SK-N-SH (cell line): Measurements from ENCODE around the gene NEUROG3. TPM values are rescaled to one million over a fixed set of nuclear protein-coding genes. Genes with fewer than 3 reads are reported as not detected.

Source experiments
- CTCF ChIA-PET: fragments of 300-600, 350-600 bp; formaldehyde crosslinking; extraction: SDS; loops from one replicate; lab custom pipeline; 2021; lab: Yijun Ruan, JAX
- POLR2A ChIA-PET: fragments of 350-600 bp; sonication (Branson Sonifier 250); formaldehyde crosslinking; extraction: SDS; loops from one replicate; lab custom pipeline; 2020; ENCODE audit warnings: antibody characterized with exemption, inconsistent platforms; lab: Yijun Ruan, JAX
- DNase-seq: peaks from one replicate; pipeline ENCODE4 v3.0.0; 2012
- H2AFZ ChIP-seq: fragments of 200-600 bp; sonication (generic); 2 replicates; pipeline ENCODE4 v1.8.1; 2016; ENCODE audit warnings: antibody characterized with exemption, mild to moderate bottlenecking, low read depth
- H3F3A ChIP-seq: fragments of 200-600 bp; sonication (generic); replicated peaks from 2 replicates; pipeline ENCODE3; 2016; ENCODE audit warnings: antibody characterized with exemption, mild to moderate bottlenecking; ENCODE audit not compliant: insufficient read depth
- H3K27ac ChIP-seq, 2 experiments: fragments of 200-500 bp in 1 of 2; fragments of 200-600 bp in 1 of 2; sonication (Bioruptor generic) in 1 of 2; sonication (generic), shearing (Covaris generic) in 1 of 2; 2 replicates each; pipeline versions ENCODE4 v1.5.1 to v1.6.1; 2014 to 2016; ENCODE audit warnings: low read depth in 2 of 2, inconsistent platforms in 1 of 2, low read length in 1 of 2, mild to moderate bottlenecking in 1 of 2, mixed read lengths in 1 of 2
- H3K27me3 ChIP-seq: fragments of 200-600 bp; sonication (generic), shearing (Covaris generic); 2 replicates; pipeline ENCODE4 v1.6.1; 2016; ENCODE audit warnings: mixed run types; ENCODE audit not compliant: insufficient read depth
- H3K36me3 ChIP-seq, 2 experiments: fragments of 200-500 bp in 1 of 2; fragments of 200-600 bp in 1 of 2; sonication (Bioruptor generic) in 1 of 2; sonication (generic) in 1 of 2; replicated peaks in 1 of 2; 2 replicates each; pipeline versions ENCODE3 to v1.5.1; 2014 to 2016; ENCODE audit warnings: low read length in 1 of 2, mild to moderate bottlenecking in 1 of 2; ENCODE audit not compliant: insufficient read depth in 2 of 2, control insufficient read depth in 1 of 2
- H3K4me1 ChIP-seq, 2 experiments: fragments of 200-500 bp in 1 of 2; fragments of 200-600 bp in 1 of 2; sonication (Bioruptor generic) in 1 of 2; sonication (generic), shearing (Covaris generic) in 1 of 2; 2 replicates each; pipeline versions ENCODE4 v1.5.1 to v1.6.1; 2014 to 2016; ENCODE audit warnings: low read depth in 1 of 2, low read length in 1 of 2, mixed run types in 1 of 2; ENCODE audit not compliant: insufficient read depth in 2 of 2, control insufficient read depth in 1 of 2
- H3K4me2 ChIP-seq: fragments of 200-600 bp; sonication (generic), shearing (Covaris generic); 2 replicates; pipeline ENCODE4 v1.6.1; 2017; ENCODE audit warnings: mixed run types
- H3K4me3 ChIP-seq, 2 experiments: fragments of 200-500 bp in 1 of 2; fragments of 200-600 bp in 1 of 2; sonication (Bioruptor generic) in 1 of 2; sonication (generic), shearing (Covaris generic) in 1 of 2; 2 replicates each; pipeline versions ENCODE4 v1.5.1 to v1.8.1; 2014 to 2016; ENCODE audit warnings: low read depth in 2 of 2, inconsistent platforms in 1 of 2, low read length in 1 of 2, mild to moderate bottlenecking in 1 of 2, mixed read lengths in 1 of 2, moderate library complexity in 1 of 2
- H3K79me2 ChIP-seq: fragments of 200-600 bp; sonication (generic); 2 replicates; pipeline ENCODE4 v1.8.1; 2017; ENCODE audit warnings: mild to moderate bottlenecking; ENCODE audit not compliant: insufficient read depth
- H3K9ac ChIP-seq: fragments of 200-600 bp; sonication (generic); 2 replicates; pipeline ENCODE4 v1.6.1; 2017; ENCODE audit warnings: mixed run types
- H3K9me2 ChIP-seq: fragments of 200-600 bp; sonication (generic); 2 replicates; pipeline ENCODE4 v1.6.1; 2017; ENCODE audit warnings: mixed run types
- H3K9me3 ChIP-seq: fragments of 200-600 bp; sonication (generic); 2 replicates; pipeline ENCODE4 v1.6.1; 2017; ENCODE audit warnings: mixed run types, mild to moderate bottlenecking, moderate library complexity
- H4K20me1 ChIP-seq: fragments of 200-600 bp; sonication (generic); 2 replicates; pipeline ENCODE4 v1.6.1; 2017; ENCODE audit warnings: mild to moderate bottlenecking, mixed run types; ENCODE audit not compliant: insufficient read depth
- EP300 ChIP-seq, 2 experiments: IDR thresholded peaks; 2 replicates each; pipeline versions ENCODE4 v1.4.0 to v1.6.1; 2012; ENCODE audit warnings: borderline replicate concordance in 1 of 2, low read depth in 1 of 2, low read length in 1 of 2
- EZH2phosphoT487 ChIP-seq: fragments of 200-600 bp; sonication (generic); IDR thresholded peaks from 2 replicates; pipeline ENCODE4 v1.6.1; 2017; ENCODE audit warnings: low read depth, mixed run types, mild to moderate bottlenecking, antibody characterized with exemption, moderate library complexity, borderline replicate concordance
- FOSL2 ChIP-seq: IDR thresholded peaks from 2 replicates; pipeline ENCODE4 v1.4.0; 2012; ENCODE audit warnings: low read depth, mild to moderate bottlenecking, moderate library complexity, borderline replicate concordance
- MEF2A ChIP-seq: IDR thresholded peaks from 2 replicates; pipeline ENCODE4 v1.4.0; 2012; ENCODE audit warnings: low read depth, borderline replicate concordance
- MXI1 ChIP-seq: IDR thresholded peaks from 2 replicates; pipeline ENCODE4 v1.6.1; 2012; ENCODE audit warnings: mild to moderate bottlenecking, low read depth, low read length, improper control_type of control experiment
- NRF1 ChIP-seq: IDR thresholded peaks from 2 replicates; pipeline ENCODE4 v1.6.1; 2012; ENCODE audit warnings: low read depth, mild to moderate bottlenecking, low read length
- POLR2AphosphoS5 ChIP-seq: IDR thresholded peaks from 2 replicates; pipeline ENCODE4 v1.6.1; 2012; ENCODE audit warnings: low read depth, low read length
- RAD21 ChIP-seq: IDR thresholded peaks from 2 replicates; pipeline ENCODE4 v1.6.1; 2012; ENCODE audit warnings: mild to moderate bottlenecking, low read length
- RCOR1 ChIP-seq: fragments of 150-350 bp; IDR thresholded peaks from 2 replicates; pipeline ENCODE4 v1.6.1; 2017; ENCODE audit warnings: antibody characterized with exemption, low read length
- RFX5 ChIP-seq: IDR thresholded peaks from 2 replicates; pipeline ENCODE4 v1.6.1; 2012; ENCODE audit warnings: mild to moderate bottlenecking, improper control_type of control experiment, low read length
- SIN3A ChIP-seq: IDR thresholded peaks from 2 replicates; pipeline ENCODE4 v1.6.1; 2012; ENCODE audit warnings: low read depth, mild to moderate bottlenecking, low read length, moderate library complexity, borderline replicate concordance
- SMC3 ChIP-seq: IDR thresholded peaks from 2 replicates; pipeline ENCODE4 v1.6.1; 2012; ENCODE audit warnings: low read depth, low read length, improper control_type of control experiment
- TCF12 ChIP-seq: IDR thresholded peaks from 2 replicates; pipeline ENCODE4 v1.4.0; 2012
- WGBS: methylation state at CpG from one replicate; pipeline ENCODE4 v1.1.6; 2017; ENCODE audit warnings: low lambda C conversion rate; 5-methylcytosine and 5-hydroxymethylcytosine counted together
- polyA plus RNA-seq, 3 experiments: library from polyadenylated mRNA; depleted of rRNA; stranded (reverse); fragments of >200 nt; gene quantifications; 2 replicates each; pipeline ENCODE4 v1.2.3, GENCODE V29; 2012
- TF ChIP-seq, protein P1 (sequence below): IDR thresholded peaks from 2 replicates; pipeline ENCODE4; 2012
- TF ChIP-seq, protein P2 (sequence below): fragments of 150-350 bp; IDR thresholded peaks from 2 replicates; pipeline ENCODE4 v1.6.1; 2016; ENCODE audit warnings: mild to moderate bottlenecking, low read depth, low read length
- TF ChIP-seq, protein P3 (sequence below): IDR thresholded peaks from 2 replicates; pipeline ENCODE4 v1.4.0; 2012; ENCODE audit warnings: low read depth

Gene NEUROG3
- polyA plus RNA-seq, 1 of the 3 experiments (the other 2 are of a cell fraction): not detected

DNA sequence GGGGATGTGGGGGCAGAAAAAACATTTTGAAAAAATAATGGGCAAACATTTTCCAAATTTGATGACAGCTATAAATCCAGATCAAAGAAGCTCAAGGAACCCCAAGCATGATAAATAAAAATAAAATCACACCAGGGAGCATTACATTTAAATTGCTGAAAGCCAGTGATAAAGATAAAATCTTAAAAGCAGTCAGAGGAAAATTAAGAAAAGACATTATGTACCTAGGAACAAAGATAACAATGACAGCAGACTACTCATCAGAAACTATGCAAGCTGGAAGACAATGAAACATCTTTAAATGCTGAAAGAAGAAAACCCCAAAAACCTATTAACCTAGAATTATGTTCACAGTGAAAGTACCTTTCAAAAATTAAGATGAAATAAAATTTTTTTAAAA lies 23.3 kb downstream of the NEUROG3 start:
- no peaks in the 10 kb centered on the region for H3K36me3 ChIP-seq
- no peaks in the 10 kb centered on the region for H3K9me3 ChIP-seq
- TF ChIP-seq MEF2A (no peak), POLR2AphosphoS5 (no peak), SIN3A (no peak)
- TF ChIP-seq, protein P1, sequence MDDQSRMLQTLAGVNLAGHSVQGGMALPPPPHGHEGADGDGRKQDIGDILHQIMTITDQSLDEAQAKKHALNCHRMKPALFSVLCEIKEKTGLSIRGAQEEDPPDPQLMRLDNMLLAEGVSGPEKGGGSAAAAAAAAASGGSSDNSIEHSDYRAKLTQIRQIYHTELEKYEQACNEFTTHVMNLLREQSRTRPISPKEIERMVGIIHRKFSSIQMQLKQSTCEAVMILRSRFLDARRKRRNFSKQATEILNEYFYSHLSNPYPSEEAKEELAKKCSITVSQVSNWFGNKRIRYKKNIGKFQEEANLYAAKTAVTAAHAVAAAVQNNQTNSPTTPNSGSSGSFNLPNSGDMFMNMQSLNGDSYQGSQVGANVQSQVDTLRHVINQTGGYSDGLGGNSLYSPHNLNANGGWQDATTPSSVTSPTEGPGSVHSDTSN: no peak
- no peak overlapping the region for H3K27ac ChIP-seq
- H3K9ac ChIP-seq: no peak overlapping the region
- no peak overlapping the region for H3K4me2 ChIP-seq
- H3K4me1 ChIP-seq: no peaks in the 10 kb centered on the region
- H2AFZ ChIP-seq: no peak overlapping the region
- H3K4me3 ChIP-seq: no peak overlapping the region
- no peaks in the 10 kb centered on the region for H3K79me2 ChIP-seq
- H3K9me2 ChIP-seq: no peaks in the 10 kb centered on the region
- H3F3A ChIP-seq: no peaks in the 10 kb centered on the region
- no peak for DNase-seq
- ChIA-PET CTCF (interaction anchor here (1.2 kb wide), 2 partner anchors 10 to 28 kb away, joined by 3 to 5 read pairs; no protein-coding TSS in a partner anchor), POLR2A (no interaction called here)
- no peaks in the 10 kb centered on the region for H4K20me1 ChIP-seq
- peaks cover 16% of the 10 kb centered on the region; the same call in 1 of the 2 replicates for H3K27me3 ChIP-seq

DNA sequence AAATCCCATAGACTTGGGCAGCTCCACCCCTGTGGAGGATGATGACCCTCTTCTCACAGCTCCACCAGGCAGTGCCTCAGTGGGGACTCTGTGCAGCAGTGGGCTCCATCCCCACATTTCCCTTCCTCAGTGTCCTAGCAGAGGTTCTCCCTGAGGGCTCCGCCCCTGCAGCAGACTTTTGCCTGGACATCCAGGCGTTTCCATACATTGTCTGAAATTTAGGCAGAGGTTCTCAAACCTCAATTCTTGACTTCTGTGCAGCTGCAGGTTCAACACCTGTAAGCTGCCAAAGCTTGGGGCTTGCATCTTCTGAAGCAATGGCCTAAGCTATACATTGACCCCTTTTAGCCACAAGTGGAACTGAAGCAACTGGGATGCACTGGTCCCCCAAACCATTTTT lies 31.8 kb downstream of the NEUROG3 start:
- no peak overlapping the region for H3K9ac ChIP-seq
- no peaks in the 10 kb centered on the region for H4K20me1 ChIP-seq
- H3K4me1 ChIP-seq: no peaks in the 10 kb centered on the region
- CTCF ChIA-PET: no interaction called here
- H3K27me3 ChIP-seq: no peaks in the 10 kb centered on the region
- no peak overlapping the region for H3K4me3 ChIP-seq
- H3K4me2 ChIP-seq: no peak overlapping the region
- H3F3A ChIP-seq: no peaks in the 10 kb centered on the region
- TF ChIP-seq FOSL2: no peak
- no peak for TF ChIP-seq POLR2AphosphoS5
- TF ChIP-seq, protein P2, sequence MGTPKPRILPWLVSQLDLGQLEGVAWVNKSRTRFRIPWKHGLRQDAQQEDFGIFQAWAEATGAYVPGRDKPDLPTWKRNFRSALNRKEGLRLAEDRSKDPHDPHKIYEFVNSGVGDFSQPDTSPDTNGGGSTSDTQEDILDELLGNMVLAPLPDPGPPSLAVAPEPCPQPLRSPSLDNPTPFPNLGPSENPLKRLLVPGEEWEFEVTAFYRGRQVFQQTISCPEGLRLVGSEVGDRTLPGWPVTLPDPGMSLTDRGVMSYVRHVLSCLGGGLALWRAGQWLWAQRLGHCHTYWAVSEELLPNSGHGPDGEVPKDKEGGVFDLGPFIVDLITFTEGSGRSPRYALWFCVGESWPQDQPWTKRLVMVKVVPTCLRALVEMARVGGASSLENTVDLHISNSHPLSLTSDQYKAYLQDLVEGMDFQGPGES: no peak
- TF ChIP-seq RCOR1: no peak
- TF ChIP-seq EP300 (IDR thresholded peaks at IDR 0.05; ENCODE audit: borderline replicate concordance in 1 of 2, low read depth in 1 of 2, low read length in 1 of 2): no peak
- TF ChIP-seq EZH2phosphoT487: no peak
- no peak for TF ChIP-seq MEF2A
- no peak for TF ChIP-seq RFX5
- no peak for TF ChIP-seq NRF1
- no peak for TF ChIP-seq RAD21
- no peak for TF ChIP-seq TCF12
- no peak for TF ChIP-seq MXI1
- TF ChIP-seq SMC3: no peak
- TF ChIP-seq, protein P3, sequence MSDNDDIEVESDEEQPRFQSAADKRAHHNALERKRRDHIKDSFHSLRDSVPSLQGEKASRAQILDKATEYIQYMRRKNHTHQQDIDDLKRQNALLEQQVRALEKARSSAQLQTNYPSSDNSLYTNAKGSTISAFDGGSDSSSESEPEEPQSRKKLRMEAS: no peak
- TF ChIP-seq SIN3A: no peak
- H2AFZ ChIP-seq: no peak overlapping the region
- POLR2A ChIA-PET: no interaction called here
- H3K36me3 ChIP-seq: no peaks in the 10 kb centered on the region
- no peaks in the 10 kb centered on the region for H3K79me2 ChIP-seq
- H3K9me3 ChIP-seq: no peaks in the 10 kb centered on the region
- no peaks in the 10 kb centered on the region for H3K9me2 ChIP-seq
- 10% methylated on average over 2 of the region's 2 CpGs for WGBS
- DNase-seq: no peak
- H3K27ac ChIP-seq: no peak overlapping the region
